Prostate gland (tissue), 2 donors: ENCODE data around the gene TAP1. TPM values are rescaled to one million over a fixed set of nuclear protein-coding genes. Genes with fewer than 3 reads are reported as not detected.

ENCODE experiments used
- DNase-seq: peaks from one replicate; pipeline ENCODE4 v3.0.0-alpha.2; 2019; ENCODE audit warnings: low spot score
- H3K27ac ChIP-seq, 2 donors: fragments of 200-600 bp; sonication (generic); 2 replicates each; pipeline ENCODE4 v1.5.1; 2017 to 2019
- H3K27me3 ChIP-seq: fragments of 200-600 bp; sonication (generic); replicated peaks from 2 replicates; pipeline ENCODE4 v1.5.1; 2019; ENCODE audit not compliant: insufficient read depth
- H3K36me3 ChIP-seq, 2 donors: fragments of 200-600 bp; sonication (generic); 1 replicate in 1 of 2; 2 replicates in 1 of 2; pipeline versions ENCODE4 v1.5.1 to v1.8.1; 2017 to 2019
- H3K4me1 ChIP-seq: fragments of 200-600 bp; sonication (generic); replicated peaks from 2 replicates; pipeline ENCODE4 v1.5.1; 2019
- H3K4me3 ChIP-seq, 2 donors: fragments of 200-600 bp; sonication (generic); 2 replicates each; pipeline ENCODE4 v1.5.1; 2017 to 2019
- H3K9me3 ChIP-seq: fragments of 200-600 bp; sonication (generic); 2 replicates; pipeline ENCODE4 v1.5.1; 2017
- CTCF ChIP-seq, 4 experiments: fragments of 200-600 bp in 2 of 4; fragments of 450-650 bp in 2 of 4; sonication (generic) in 2 of 4; IDR thresholded peaks; 1 replicate in 3 of 4; 2 replicates in 1 of 4; pipeline ENCODE4 v1.5.1; 2016 to 2019; ENCODE audit warnings: antibody characterized with exemption in 4 of 4, mild to moderate bottlenecking in 2 of 4, moderate library complexity in 2 of 4
- POLR2A ChIP-seq: fragments of 450-650 bp; IDR thresholded peaks from one replicate; pipeline ENCODE4 v1.6.1; 2016; ENCODE audit warnings: antibody characterized with exemption, mild to moderate bottlenecking
- POLR2AphosphoS5 ChIP-seq: sonication (generic); formaldehyde crosslinking; IDR thresholded peaks from one replicate; pipeline ENCODE4 v1.6.1; 2017; ENCODE audit warnings: antibody characterized with exemption
- WGBS: methylation state at CpG from one replicate; pipeline ENCODE4 v1.1.5; 2018; 5-methylcytosine and 5-hydroxymethylcytosine counted together
- intact Hi-C: fragments of 100-400 bp; cut with DNase I; formaldehyde crosslinking; loops from one replicate; pipeline ENCODE4 v1.14.2; 2022
- total RNA-seq, 2 donors: library from RNA; depleted of rRNA; stranded (reverse); fragments of >200 nt; gene quantifications; one replicate each; pipeline ENCODE4 v1.1.0, GENCODE V29; 2016

TAP1 gene
- total RNA-seq, 2 donors from 2014 or later: 30.6 to 47.4 TPM

DNA sequence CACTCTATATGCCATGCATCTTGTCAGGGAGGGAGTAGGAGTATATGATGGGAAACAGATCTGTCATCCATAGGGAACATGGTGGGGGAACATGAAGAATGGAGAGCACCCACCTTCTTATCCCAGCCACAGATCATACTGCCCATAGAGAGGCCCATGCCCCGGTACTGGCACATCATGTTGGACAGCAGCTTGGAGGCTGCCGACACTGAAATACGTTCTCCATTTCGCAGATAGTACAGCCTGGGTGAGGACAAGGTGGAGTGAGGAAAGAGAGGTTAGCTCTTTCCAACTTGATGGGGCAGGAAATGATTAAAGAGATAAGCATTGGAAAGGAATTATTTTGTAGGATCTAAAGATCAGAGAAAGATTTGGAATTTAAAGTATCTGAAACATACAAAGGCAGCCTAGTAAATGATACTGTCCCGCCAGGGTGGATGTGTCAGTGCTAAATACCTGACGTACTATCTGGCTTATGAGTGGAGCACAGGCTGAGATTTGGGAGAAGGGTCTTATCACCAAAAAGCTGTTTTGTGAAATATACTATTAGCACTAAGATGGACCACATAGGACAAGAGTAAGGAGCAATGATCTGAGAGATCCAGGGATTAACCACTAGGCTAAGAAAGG, 11.4 kb downstream of the TAP1 start:
- no peak for TF ChIP-seq POLR2AphosphoS5
- TF ChIP-seq POLR2A: no peak
- TF ChIP-seq CTCF (IDR thresholded peaks at IDR 0.05): no peak
- Histone ChIP-seq H3K36me3 (peaks cover 0 to 2% of the 10 kb centered on the region in 2 donors), H3K9me3 (no peaks in the 10 kb centered on the region), H3K27ac (no peak overlapping the region), H3K27me3 (no peaks in the 10 kb centered on the region), H3K4me3 (no peak overlapping the region), H3K4me1 (peaks cover 2% of the 10 kb centered on the region)
- intact Hi-C loops: loop anchor here (5.0 kb wide), 1 partner anchor 125 kb away; the partner anchor contains the start of gene BRD2
- WGBS: 94% methylated on average over 6 of the region's 6 CpGs
- no peak for DNase-seq

GRCh38 chr6:32840604-32841246, 12.8 kb downstream of the TAP1 start:
- no peak for TF ChIP-seq POLR2AphosphoS5
- TF ChIP-seq CTCF (IDR thresholded peaks at IDR 0.05): no peak
- no peak for TF ChIP-seq POLR2A
- intact Hi-C loops: loop anchor here (5.0 kb wide), 1 partner anchor 127 kb away; the partner anchor contains the start of gene BRD2
- no peaks in the 10 kb centered on the region for H3K27me3 ChIP-seq
- H3K4me1 ChIP-seq: peaks cover 2% of the 10 kb centered on the region
- no peaks in the 10 kb centered on the region for H3K36me3 ChIP-seq
- H3K9me3 ChIP-seq: no peaks in the 10 kb centered on the region
- 88% methylated on average over 9 of the region's 9 CpGs for WGBS
- DNase-seq: no peak
- no peak overlapping the region for H3K27ac ChIP-seq
- no peak overlapping the region for H3K4me3 ChIP-seq

- 93% methylated on average over 15 of the region's 15 CpGs for WGBS
- Histone ChIP-seq H3K36me3 (no peaks in the 10 kb centered on the region), H3K9me3 (no peaks in the 10 kb centered on the region), H3K27ac (peak overlapping the region; percentile 94 to 96), H3K4me1 (peaks cover 2% of the 10 kb centered on the region), H3K4me3 (no peak overlapping the region), H3K27me3 (no peaks in the 10 kb centered on the region)
- TF ChIP-seq POLR2A (no peak), CTCF (IDR thresholded peaks at IDR 0.05) (no peak), POLR2AphosphoS5 (no peak)
- no peak for DNase-seq
- intact Hi-C loops: loop anchor here (5.0 kb wide), 1 partner anchor 33 kb away; no protein-coding TSS in a partner anchor
These were observed 14.1 kb downstream of the TAP1 start for GRCh38 chr6:32839356-32839755.

GRCh38 chr6:32838114-32838958, 15.2 kb downstream of the TAP1 start, which contains the start of gene TAP2:
TAP2 (minus strand) TSS chr6:32838739; CDS start chr6:32838233, 506 bp downstream.
- Histone ChIP-seq H3K27me3 (no peaks in the 10 kb centered on the region), H3K9me3 (no peaks in the 10 kb centered on the region), H3K27ac (peak within 1 kb of the TSS; percentile 94 to 96), H3K4me1 (peaks cover 2% of the 10 kb centered on the region), H3K36me3 (no peaks in the 10 kb centered on the region), H3K4me3 (peak within 1 kb of the TSS; percentile 61 to 81)
- WGBS: under 1% methylated on average over 57 of the region's 57 CpGs
- intact Hi-C loops: loop anchor here (1.0 to 5.0 kb wide), 2 partner anchors 15 to 34 kb away; partner anchors contain the start of gene TAP1
- peak; percentile 94 for DNase-seq
- TF ChIP-seq POLR2A (peak; percentile 75), CTCF (IDR thresholded peaks at IDR 0.05) (peak; percentile 85 to 99 (median 98)), POLR2AphosphoS5 (peak; percentile 93)
